HEK293 (cell line): ENCODE data around the gene CAMK1.
A peak's percentile ranks its signal among the peaks of the same experiment; 100 is the strongest.

Source experiments
- AEBP2 ChIP-seq: fragments of 450-650 bp; formaldehyde crosslinking; IDR thresholded peaks from 2 replicates; pipeline ENCODE4 v1.5.1; 2016; ENCODE audit warnings: missing biosample characterization, missing genetic modification characterization, borderline replicate concordance
- GLI4 ChIP-seq: fragments of 450-650 bp; formaldehyde crosslinking; IDR thresholded peaks from 2 replicates; pipeline ENCODE4 v1.5.1; 2016; ENCODE audit warnings: missing biosample characterization, missing genetic modification characterization
- HIC1 ChIP-seq: fragments of 450-650 bp; formaldehyde crosslinking; IDR thresholded peaks from 2 replicates; pipeline ENCODE4 v1.5.1; 2016; ENCODE audit warnings: missing biosample characterization, missing genetic modification characterization
- KLF17 ChIP-seq: fragments of 450-650 bp; formaldehyde crosslinking; IDR thresholded peaks from 2 replicates; pipeline ENCODE4 v1.5.1; 2016; ENCODE audit warnings: missing biosample characterization, missing genetic modification characterization
- KLF8 ChIP-seq: fragments of 450-650 bp; formaldehyde crosslinking; IDR thresholded peaks from 2 replicates; pipeline ENCODE4 v1.5.1; 2016; ENCODE audit warnings: missing biosample characterization, missing genetic modification characterization
- SCRT2 ChIP-seq: fragments of 450-650 bp; formaldehyde crosslinking; IDR thresholded peaks from 2 replicates; pipeline ENCODE4 v1.5.1; 2016; ENCODE audit warnings: missing biosample characterization, missing genetic modification characterization
- YY1 ChIP-seq: fragments of 450-650 bp; formaldehyde crosslinking; IDR thresholded peaks from 2 replicates; pipeline ENCODE4 v1.5.1; 2018; ENCODE audit warnings: missing biosample characterization, missing genetic modification characterization
- ZBTB20 ChIP-seq: fragments of 450-650 bp; formaldehyde crosslinking; IDR thresholded peaks from 2 replicates; pipeline ENCODE4 v1.5.1; 2016; ENCODE audit warnings: missing biosample characterization, missing genetic modification characterization
- ZNF155 ChIP-seq: fragments of 450-650 bp; formaldehyde crosslinking; IDR thresholded peaks from 2 replicates; pipeline ENCODE4 v1.5.1; 2016; ENCODE audit warnings: missing biosample characterization, missing genetic modification characterization
- ZNF24 ChIP-seq: fragments of 450-650 bp; formaldehyde crosslinking; IDR thresholded peaks from 2 replicates; pipeline ENCODE4 v1.5.1; 2016; ENCODE audit warnings: missing biosample characterization, missing genetic modification characterization
- ZNF26 ChIP-seq: fragments of 450-650 bp; formaldehyde crosslinking; IDR thresholded peaks from 2 replicates; pipeline ENCODE4 v1.5.1; 2016; ENCODE audit warnings: missing biosample characterization, missing genetic modification characterization
- ZNF302 ChIP-seq: fragments of 450-650 bp; formaldehyde crosslinking; IDR thresholded peaks from 2 replicates; pipeline ENCODE4 v1.5.1; 2016; ENCODE audit warnings: missing biosample characterization, missing genetic modification characterization, low read depth
- ZNF335 ChIP-seq: fragments of 450-650 bp; formaldehyde crosslinking; conservative IDR thresholded peaks from 2 replicates; pipeline ENCODE4 v1.5.1; 2016; ENCODE audit warnings: missing biosample characterization, missing genetic modification characterization
- ZNF350 ChIP-seq: fragments of 450-650 bp; formaldehyde crosslinking; IDR thresholded peaks from 2 replicates; pipeline ENCODE4 v1.5.0; 2017; ENCODE audit warnings: missing biosample characterization, mild to moderate bottlenecking, missing genetic modification characterization
- ZNF501 ChIP-seq: fragments of 450-650 bp; formaldehyde crosslinking; IDR thresholded peaks from 2 replicates; pipeline ENCODE4 v1.5.1; 2016; ENCODE audit warnings: missing biosample characterization, missing genetic modification characterization
- ZNF677 ChIP-seq: fragments of 450-650 bp; IDR thresholded peaks from 2 replicates; pipeline ENCODE4 v1.5.0; 2018; ENCODE audit warnings: missing biosample characterization, mild to moderate bottlenecking, missing genetic modification characterization, moderate library complexity
- ZNF791 ChIP-seq: fragments of 450-650 bp; formaldehyde crosslinking; IDR thresholded peaks from 2 replicates; pipeline ENCODE4 v1.5.1; 2016; ENCODE audit warnings: missing biosample characterization, missing genetic modification characterization
- TF ChIP-seq, protein P1 (sequence below): fragments of 450-650 bp; formaldehyde crosslinking; IDR thresholded peaks from 2 replicates; pipeline ENCODE4 v1.5.1; 2016; ENCODE audit warnings: missing biosample characterization, missing genetic modification characterization
- TF ChIP-seq, protein P2 (sequence below): fragments of 450-650 bp; formaldehyde crosslinking; IDR thresholded peaks from 2 replicates; pipeline ENCODE4 v1.5.1; 2016; ENCODE audit warnings: missing biosample characterization, missing genetic modification characterization

CAMK1 gene

DNA sequence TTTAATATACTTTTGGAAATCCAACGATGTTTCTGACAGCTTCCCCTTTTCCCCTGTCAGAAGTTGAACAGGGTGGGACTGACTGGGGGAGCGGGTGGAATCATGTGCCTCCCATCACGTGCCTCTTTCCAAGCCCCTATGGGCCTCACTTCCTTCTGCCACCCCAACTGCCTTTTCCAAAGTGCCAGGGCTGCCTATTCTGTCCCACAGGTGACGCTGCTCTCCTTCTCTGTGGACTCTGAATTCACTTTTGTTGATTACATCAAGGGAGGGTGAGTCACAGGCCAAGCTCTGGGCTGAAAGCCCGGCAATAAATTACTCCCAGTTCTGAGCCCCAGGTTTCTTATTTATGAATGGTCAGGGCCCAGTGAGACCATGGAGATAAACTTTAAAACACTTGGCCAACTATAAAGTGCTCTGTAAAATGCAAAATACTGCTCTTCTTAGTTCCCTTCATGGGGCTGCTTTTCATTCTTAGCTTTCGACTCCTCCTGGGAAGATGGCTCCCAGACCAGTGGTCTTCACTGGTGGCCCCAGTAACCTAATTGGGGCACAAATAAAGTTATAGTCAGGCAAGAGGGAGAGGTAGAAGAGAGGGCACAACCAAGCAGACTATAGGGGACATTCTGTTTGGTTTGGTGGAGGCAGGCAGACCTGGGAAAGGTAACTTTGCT lies 53.8 kb downstream of the CAMK1 start (continued):
- TF ChIP-seq ZNF677 (tag by site-specific recombination) (no peak), YY1 (no peak), SCRT2 (tag by site-specific recombination) (peak; percentile 57), GLI4 (tag by site-specific recombination) (no peak), ZNF155 (tag by site-specific recombination) (no peak), ZNF791 (tag by site-specific recombination) (no peak), ZNF350 (tag by site-specific recombination) (no peak), ZNF302 (tag by site-specific recombination) (no peak), HIC1 (tag by site-specific recombination) (no peak), AEBP2 (tag by site-specific recombination) (no peak), KLF8 (tag by site-specific recombination) (no peak), ZNF24 (tag by site-specific recombination) (no peak), ZBTB20 (tag by site-specific recombination) (peak; percentile 10; the same call in 1 of the 2 replicates), ZNF335 (tag by site-specific recombination) (peak; percentile 71), ZNF501 (tag by site-specific recombination) (no peak), KLF17 (0 out of 2 replicates have a peak, but pooled peaks have one; percentile 21), ZNF26 (tag by site-specific recombination) (no peak)
- TF ChIP-seq, protein P1, sequence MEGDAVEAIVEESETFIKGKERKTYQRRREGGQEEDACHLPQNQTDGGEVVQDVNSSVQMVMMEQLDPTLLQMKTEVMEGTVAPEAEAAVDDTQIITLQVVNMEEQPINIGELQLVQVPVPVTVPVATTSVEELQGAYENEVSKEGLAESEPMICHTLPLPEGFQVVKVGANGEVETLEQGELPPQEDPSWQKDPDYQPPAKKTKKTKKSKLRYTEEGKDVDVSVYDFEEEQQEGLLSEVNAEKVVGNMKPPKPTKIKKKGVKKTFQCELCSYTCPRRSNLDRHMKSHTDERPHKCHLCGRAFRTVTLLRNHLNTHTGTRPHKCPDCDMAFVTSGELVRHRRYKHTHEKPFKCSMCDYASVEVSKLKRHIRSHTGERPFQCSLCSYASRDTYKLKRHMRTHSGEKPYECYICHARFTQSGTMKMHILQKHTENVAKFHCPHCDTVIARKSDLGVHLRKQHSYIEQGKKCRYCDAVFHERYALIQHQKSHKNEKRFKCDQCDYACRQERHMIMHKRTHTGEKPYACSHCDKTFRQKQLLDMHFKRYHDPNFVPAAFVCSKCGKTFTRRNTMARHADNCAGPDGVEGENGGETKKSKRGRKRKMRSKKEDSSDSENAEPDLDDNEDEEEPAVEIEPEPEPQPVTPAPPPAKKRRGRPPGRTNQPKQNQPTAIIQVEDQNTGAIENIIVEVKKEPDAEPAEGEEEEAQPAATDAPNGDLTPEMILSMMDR (tag by site-specific recombination), result peak; percentile 79
- TF ChIP-seq, protein P2, sequence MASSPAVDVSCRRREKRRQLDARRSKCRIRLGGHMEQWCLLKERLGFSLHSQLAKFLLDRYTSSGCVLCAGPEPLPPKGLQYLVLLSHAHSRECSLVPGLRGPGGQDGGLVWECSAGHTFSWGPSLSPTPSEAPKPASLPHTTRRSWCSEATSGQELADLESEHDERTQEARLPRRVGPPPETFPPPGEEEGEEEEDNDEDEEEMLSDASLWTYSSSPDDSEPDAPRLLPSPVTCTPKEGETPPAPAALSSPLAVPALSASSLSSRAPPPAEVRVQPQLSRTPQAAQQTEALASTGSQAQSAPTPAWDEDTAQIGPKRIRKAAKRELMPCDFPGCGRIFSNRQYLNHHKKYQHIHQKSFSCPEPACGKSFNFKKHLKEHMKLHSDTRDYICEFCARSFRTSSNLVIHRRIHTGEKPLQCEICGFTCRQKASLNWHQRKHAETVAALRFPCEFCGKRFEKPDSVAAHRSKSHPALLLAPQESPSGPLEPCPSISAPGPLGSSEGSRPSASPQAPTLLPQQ (tag by site-specific recombination), result peak; percentile 42; the same call in 1 of the 2 replicates
